WTC11 (cell line): Measurements from ENCODE around the gene SLC46A3.

Experiments
- CBFB ChIP-seq: sonication (generic); formaldehyde crosslinking; IDR thresholded peaks from 2 replicates; pipeline ENCODE4 v1.8.1; 2022; ENCODE audit warnings: mild to moderate bottlenecking, low read depth, missing genetic modification reagents
- CTCF ChIP-seq: fragments of 200-600 bp; IDR thresholded peaks from 2 replicates; pipeline ENCODE4 v1.8.0; 2022; ENCODE audit warnings: antibody characterized with exemption
- FOXJ3 ChIP-seq: sonication (generic); formaldehyde crosslinking; IDR thresholded peaks from 2 replicates; pipeline ENCODE4 v1.9.0; 2021; ENCODE audit warnings: missing genetic modification reagents, mild to moderate bottlenecking, borderline replicate concordance
- IRF1 ChIP-seq: sonication (generic); formaldehyde crosslinking; IDR thresholded peaks from 2 replicates; pipeline ENCODE4 v1.8.0; 2023; ENCODE audit warnings: missing genetic modification reagents
- KAT7 ChIP-seq: sonication (generic); formaldehyde crosslinking; IDR thresholded peaks from 2 replicates; pipeline ENCODE4 v1.8.1; 2023; ENCODE audit warnings: missing genetic modification reagents, mild to moderate bottlenecking, borderline replicate concordance
- SMAD3 ChIP-seq: sonication (generic); formaldehyde crosslinking; IDR thresholded peaks from 2 replicates; pipeline ENCODE4 v1.8.0; 2022; ENCODE audit warnings: missing genetic modification reagents, mild to moderate bottlenecking, borderline replicate concordance
- SP1 ChIP-seq: sonication (generic); formaldehyde crosslinking; conservative IDR thresholded peaks from 2 replicates; pipeline ENCODE4 v1.8.1; 2022; ENCODE audit warnings: missing genetic modification reagents
- TCF7 ChIP-seq: sonication (generic); formaldehyde crosslinking; IDR thresholded peaks from 2 replicates; pipeline ENCODE4 v1.8.0; 2022; ENCODE audit warnings: mild to moderate bottlenecking, low read depth, missing genetic modification reagents, moderate library complexity
- ZNF121 ChIP-seq: sonication (generic); formaldehyde crosslinking; IDR thresholded peaks from 2 replicates; pipeline ENCODE4 v1.8.0; 2023; ENCODE audit warnings: missing genetic modification reagents
- ZNF138 ChIP-seq: sonication (generic); formaldehyde crosslinking; conservative IDR thresholded peaks from 2 replicates; pipeline ENCODE4 v1.8.1; 2022; ENCODE audit warnings: mild to moderate bottlenecking, moderate library complexity, missing genetic modification reagents
- ZNF219 ChIP-seq: sonication (generic); formaldehyde crosslinking; IDR thresholded peaks from 2 replicates; pipeline ENCODE4 v1.8.0; 2023; ENCODE audit warnings: missing genetic modification reagents, mild to moderate bottlenecking, borderline replicate concordance
- ZNF232 ChIP-seq: sonication (generic); formaldehyde crosslinking; IDR thresholded peaks from 2 replicates; pipeline ENCODE4 v1.8.0; 2022; ENCODE audit warnings: mild to moderate bottlenecking, missing genetic modification reagents
- ZNF317 ChIP-seq: sonication (generic); formaldehyde crosslinking; IDR thresholded peaks from 2 replicates; pipeline ENCODE4 v1.8.1; 2023; ENCODE audit warnings: low read depth, mild to moderate bottlenecking, moderate library complexity, missing genetic modification reagents, borderline replicate concordance
- TF ChIP-seq, protein P1 (sequence below): sonication (generic); formaldehyde crosslinking; IDR thresholded peaks from 2 replicates; pipeline ENCODE4 v1.8.0; 2022; ENCODE audit warnings: mild to moderate bottlenecking, missing genetic modification reagents

DNA sequence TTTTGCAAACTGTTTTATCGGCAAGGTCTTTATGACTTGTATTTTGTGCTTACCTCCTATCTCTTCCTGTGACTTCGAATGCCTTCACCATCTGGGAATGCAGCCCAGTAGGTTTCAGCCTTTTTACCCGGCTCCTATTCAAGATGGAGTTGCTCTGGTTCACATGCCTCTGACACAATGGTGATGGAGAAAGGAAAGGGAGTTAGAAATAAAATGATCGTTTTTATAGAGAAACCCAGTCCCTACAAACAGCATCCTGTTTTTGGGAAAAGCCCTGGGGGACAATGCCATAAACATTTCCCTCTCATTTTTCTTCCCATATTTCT, 27.5 kb upstream of the SLC46A3 start:
- TF ChIP-seq CTCF (no peak), SP1 (no peak), TCF7 (CRISPR knock-in tag) (no peak), ZNF232 (CRISPR knock-in tag) (no peak), FOXJ3 (CRISPR knock-in tag) (no peak), CBFB (CRISPR knock-in tag) (no peak), IRF1 (CRISPR knock-in tag) (no peak), ZNF121 (CRISPR knock-in tag) (no peak), KAT7 (no peak), SMAD3 (CRISPR knock-in tag) (no peak), ZNF317 (CRISPR knock-in tag) (no peak), ZNF138 (CRISPR knock-in tag) (no peak), ZNF219 (no peak)
- TF ChIP-seq, protein P1, sequence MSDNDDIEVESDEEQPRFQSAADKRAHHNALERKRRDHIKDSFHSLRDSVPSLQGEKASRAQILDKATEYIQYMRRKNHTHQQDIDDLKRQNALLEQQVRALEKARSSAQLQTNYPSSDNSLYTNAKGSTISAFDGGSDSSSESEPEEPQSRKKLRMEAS: no peak
